NCI-H128 (cell line): ENCODE results near the gene CXorf58.
"Not testable (repeated sequence)": the region's sequence is repeated elsewhere in the genome, so short reads cannot be mapped to it uniquely, and the experiment has no call there.

Experiments
- DNase-seq: peaks from one replicate; lab custom pipeline; 2025; ENCODE audit not compliant: unreplicated experiment; lab: John Stamatoyannopoulos, UW

CXorf58 gene

GRCh38 chrX:23952984-23953907, 45.4 kb downstream of the CXorf58 start:
- no peak for DNase-seq

DNA sequence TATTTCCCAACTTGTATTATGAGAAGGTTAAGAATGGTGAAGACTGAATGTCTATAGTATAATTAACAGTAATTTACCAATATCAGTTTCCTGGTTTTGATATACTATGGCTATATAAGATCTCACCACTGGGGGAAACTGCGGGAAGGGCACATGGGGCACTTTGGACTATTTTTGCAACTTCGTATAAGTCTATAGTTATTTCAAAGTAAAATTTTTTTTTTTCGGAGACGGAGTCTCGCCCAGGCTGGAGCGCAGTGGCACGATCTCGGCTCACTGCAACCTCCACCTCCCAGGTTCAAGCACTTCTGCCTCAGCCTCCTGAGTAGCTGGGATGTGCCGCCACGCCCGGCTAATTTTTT, 46.1 kb downstream of the CXorf58 start:
- no peak for DNase-seq

- no peak for DNase-seq
These were observed 46.6 kb downstream of the CXorf58 start for GRCh38 chrX:23954396-23954795.

DNA sequence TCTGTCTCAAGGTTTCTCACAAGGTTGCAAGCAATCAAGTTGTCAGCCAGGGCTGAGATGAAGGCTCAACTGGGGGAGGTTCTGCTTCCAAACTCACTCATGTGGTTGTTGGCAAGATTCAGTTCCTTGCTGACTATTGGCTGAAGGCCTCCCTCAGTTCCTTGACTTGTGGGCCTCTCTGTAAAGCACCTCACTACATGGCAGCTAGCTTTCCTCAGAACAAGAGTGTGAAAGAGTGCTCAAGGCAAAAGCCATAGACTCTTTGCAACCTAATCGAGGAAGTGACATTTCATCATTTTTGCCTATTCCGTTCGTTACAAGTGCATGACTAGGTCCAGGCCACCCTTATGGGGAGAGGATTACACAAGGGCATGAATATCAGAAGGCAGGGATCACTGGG, 52.0 kb downstream of the CXorf58 start:
- no peak for DNase-seq

DNA sequence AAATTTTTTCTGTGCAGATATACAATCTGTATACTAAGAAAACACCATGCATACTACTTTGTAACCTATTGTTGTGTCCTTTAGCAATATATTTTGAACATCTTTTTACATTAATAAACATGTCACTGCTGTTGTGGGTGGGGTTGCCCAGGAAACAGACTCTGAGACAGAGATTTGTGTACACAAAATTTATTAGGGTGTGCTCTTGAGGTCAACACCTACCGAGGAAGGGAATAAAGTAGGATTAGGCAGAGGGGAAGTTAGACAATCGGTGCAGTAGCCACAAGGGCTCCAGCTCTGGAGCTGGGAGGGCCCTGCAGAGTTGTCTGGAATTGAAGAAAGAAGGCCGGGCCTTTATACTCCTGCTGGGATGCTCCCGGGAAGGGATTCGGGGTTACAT, 56.4 kb downstream of the CXorf58 start:
- no peak for DNase-seq

- not testable (repeated sequence) for DNase-seq
These were observed 57.8 kb downstream of the CXorf58 start for GRCh38 chrX:23965630-23966029.

- DNase-seq, result no peak
These were observed 70.7 kb downstream of the CXorf58 start for GRCh38 chrX:23978491-23978890.

GRCh38 chrX:23980011-23980441, 72.2 kb downstream of the CXorf58 start:
- no peak for DNase-seq

GRCh38 chrX:23981222-23981621, 73.4 kb downstream of the CXorf58 start:
- DNase-seq, result no peak

- no peak for DNase-seq
These were observed 73.9 kb downstream of the CXorf58 start for GRCh38 chrX:23981711-23982110.

- no peak for DNase-seq
These were observed 75.1 kb downstream of the CXorf58 start for GRCh38 chrX:23982891-23983290.
